Left renal pelvis (tissue), 4 donors: ENCODE data around the gene AOC2. TPM values are rescaled to one million over a fixed set of nuclear protein-coding genes. Genes with fewer than 3 reads are reported as not detected.

Source experiments
- polyA plus RNA-seq, 4 donors: library from polyadenylated mRNA; unstranded; fragments of 120-200 nt; gene quantifications; one replicate each; pipeline ENCODE4 v1.2.1, GENCODE V29; 2013; ENCODE audit not compliant: insufficient read length in 4 of 4

The AOC2 gene
- polyA plus RNA-seq, 4 donors: 0.79 to 1.9 (median 1.5) TPM

Other genes with a start within 250 kb of the AOC2 start
- 10 to 100 TPM; 38.0 to 58.7 (median 46.7) TPM for gene RETREG3, start 235.2 kb upstream of the AOC2 start, polyA plus RNA-seq
- 10 to 100 TPM; 32.6 to 57.1 (median 52.7) TPM for gene TUBG1, start 234.9 kb upstream of the AOC2 start, polyA plus RNA-seq
- 10 to 100 TPM; 18.7 to 35.6 (median 28.6) TPM for gene TUBG2, start 185.3 kb upstream of the AOC2 start, polyA plus RNA-seq
- gene PLEKHH3, start 167.6 kb upstream of the AOC2 start, polyA plus RNA-seq: 10 to 100 TPM; 12.1 to 22.9 (median 17.7) TPM
- 1 to 10 TPM in 3 of 4 donors, under 1 TPM in 1; 0.74 to 2.4 (median 1.6) TPM for gene CCR10, start 162.7 kb upstream of the AOC2 start, polyA plus RNA-seq
- gene CNTNAP1, start 162.0 kb upstream of the AOC2 start, polyA plus RNA-seq: 10 to 100 TPM in 2 of 4 donors, 1 to 10 TPM in 2; 8.1 to 27.7 (median 9.5) TPM
- 10 to 100 TPM; 30.8 to 64.0 (median 45.3) TPM for gene EZH1, start 99.5 kb upstream of the AOC2 start, polyA plus RNA-seq
- 100 to 1,000 TPM in 2 of 4 donors, 10 to 100 TPM in 2; 92.1 to 140 (median 100) TPM for gene RAMP2, start 83.4 kb upstream of the AOC2 start, polyA plus RNA-seq
- gene VPS25, start 71.1 kb upstream of the AOC2 start, polyA plus RNA-seq: 10 to 100 TPM; 56.7 to 93.6 (median 83.4) TPM
- gene WNK4, start 64.0 kb upstream of the AOC2 start, polyA plus RNA-seq: 10 to 100 TPM in 3 of 4 donors, 1 to 10 TPM in 1; 3.5 to 14.8 (median 12.5) TPM
- gene COA3, start 45.9 kb upstream of the AOC2 start, polyA plus RNA-seq: 100 to 1,000 TPM in 3 of 4 donors, 10 to 100 TPM in 1; 59.1 to 167 (median 159) TPM
- gene CNTD1, start 45.7 kb upstream of the AOC2 start, polyA plus RNA-seq: 1 to 10 TPM; 1.4 to 3.6 (median 2.3) TPM
- 10 to 100 TPM; 51.1 to 84.0 (median 68.3) TPM for gene BECN1, start 20.3 kb upstream of the AOC2 start, polyA plus RNA-seq
- 100 to 1,000 TPM in 2 of 4 donors, 10 to 100 TPM in 2; 72.1 to 114 (median 103) TPM for gene PSME3, start 11.2 kb upstream of the AOC2 start, polyA plus RNA-seq
- gene AOC3, start 6.6 kb downstream of the AOC2 start, polyA plus RNA-seq: 10 to 100 TPM in 1 of 4 donors, 1 to 10 TPM in 3; 4.4 to 13.8 (median 6.6) TPM
- gene G6PC1, start 56.2 kb downstream of the AOC2 start, polyA plus RNA-seq: 1 to 10 TPM in 3 of 4 donors, under 1 TPM in 1; 0.52 to 6.1 (median 4.0) TPM
- gene AARSD1, start 119.9 kb downstream of the AOC2 start, polyA plus RNA-seq: 10 to 100 TPM; 47.7 to 85.9 (median 54.9) TPM
- 1 to 10 TPM in 3 of 4 donors, under 1 TPM in 1; 1.00 to 3.0 (median 1.9) TPM for gene PTGES3L, start 135.5 kb downstream of the AOC2 start, polyA plus RNA-seq
- 10 to 100 TPM in 3 of 4 donors, 1 to 10 TPM in 1; 8.3 to 17.6 (median 15.9) TPM for gene RUNDC1, start 136.0 kb downstream of the AOC2 start, polyA plus RNA-seq
- gene RPL27, start 153.8 kb downstream of the AOC2 start, polyA plus RNA-seq: 1,000 to 10,000 TPM; 1,424 to 1,561 (median 1,476) TPM
- gene IFI35, start 162.2 kb downstream of the AOC2 start, polyA plus RNA-seq: 10 to 100 TPM in 3 of 4 donors, 1 to 10 TPM in 1; 9.1 to 12.9 (median 11.1) TPM
- 100 to 1,000 TPM; 107 to 136 (median 121) TPM for gene VAT1, start 177.8 kb downstream of the AOC2 start, polyA plus RNA-seq
- gene RND2, start 180.7 kb downstream of the AOC2 start, polyA plus RNA-seq: 1 to 10 TPM; 2.2 to 3.7 (median 3.2) TPM